GM19193 (cell line): ENCODE measurements around the gene PLEKHG5.

Source experiments
- POLR2A ChIP-seq: IDR thresholded peaks from 4 replicates; pipeline ENCODE4 v1.6.1; 2011; ENCODE audit not compliant: insufficient read depth, insufficient read length; ENCODE audit errors: extremely low read depth

Gene PLEKHG5

GRCh38 chr1:6505367-6506209 lies 14.1 kb upstream of the PLEKHG5 start:
- no peak for TF ChIP-seq POLR2A

GRCh38 chr1:6504887-6505286 lies 13.4 kb upstream of the PLEKHG5 start:
- no peak for TF ChIP-seq POLR2A

GRCh38 chr1:6503884-6504602 lies 12.6 kb upstream of the PLEKHG5 start:
- TF ChIP-seq POLR2A: no peak

GRCh38 chr1:6502000-6502891 lies 10.8 kb upstream of the PLEKHG5 start:
- TF ChIP-seq POLR2A: no peak

- TF ChIP-seq POLR2A: no peak
Observed at GRCh38 chr1:6501279-6501813, 9.9 kb upstream of the PLEKHG5 start.

GRCh38 chr1:6500544-6501278 lies 9.2 kb upstream of the PLEKHG5 start:
- TF ChIP-seq POLR2A: no peak

- TF ChIP-seq POLR2A: no peak
Observed at GRCh38 chr1:6499296-6499695, 7.8 kb upstream of the PLEKHG5 start.

GRCh38 chr1:6498576-6499111 lies 7.2 kb upstream of the PLEKHG5 start:
- no peak for TF ChIP-seq POLR2A

- no peak for TF ChIP-seq POLR2A
Observed at GRCh38 chr1:6497867-6498575, 6.6 kb upstream of the PLEKHG5 start.

GRCh38 chr1:6497215-6497866 lies 5.9 kb upstream of the PLEKHG5 start:
- no peak for TF ChIP-seq POLR2A

GRCh38 chr1:6496890-6497214 lies 5.4 kb upstream of the PLEKHG5 start:
- TF ChIP-seq POLR2A: no peak

- no peak for TF ChIP-seq POLR2A
Observed at GRCh38 chr1:6496365-6496721, 4.9 kb upstream of the PLEKHG5 start.

- no peak for TF ChIP-seq POLR2A
Observed at GRCh38 chr1:6495540-6496364, 4.3 kb upstream of the PLEKHG5 start.

- no peak for TF ChIP-seq POLR2A
Observed at GRCh38 chr1:6495041-6495441, 3.6 kb upstream of the PLEKHG5 start.
